Measurements from ENCODE around the gene MARCHF9. TPM values are rescaled to one million over a fixed set of nuclear protein-coding genes. Genes with fewer than 3 reads are reported as not detected.

Gene MARCHF9
- total and polyA plus RNA-seq, 2 experiments from 2014 or later: 0.18 to 0.97 TPM

GRCh38 chr12:57797933-57798332 lies 43.0 kb downstream of the MARCHF9 start:
- Histone ChIP-seq H3K4me1 (ENCODE audit: insufficient read depth) (peaks cover 23% of the 10 kb centered on the region), H3K36me3 (ENCODE audit: low read depth) (peaks cover 70% of the 10 kb centered on the region), H4K20me1 (ENCODE audit: insufficient read depth) (no peaks in the 10 kb centered on the region), H3K79me2 (ENCODE audit: insufficient read depth) (peaks cover 16% of the 10 kb centered on the region), H3F3A (ENCODE audit: insufficient read depth) (peaks cover 56% of the 10 kb centered on the region), H3K9ac (no peak overlapping the region), H3K4me2 (ENCODE audit: unreplicated experiment) (no peak overlapping the region), H3K9me3 (ENCODE audit: low read depth) (no peaks in the 10 kb centered on the region), H3K27ac (no peak overlapping the region), H3K9me2 (ENCODE audit: insufficient read depth) (no peaks in the 10 kb centered on the region), H2AFZ (no peak overlapping the region), H3K4me3 (no peak overlapping the region), H3K27me3 (replicated peaks; ENCODE audit: insufficient read depth) (no peaks in the 10 kb centered on the region)
- DNase-seq: no peak
- TF ChIP-seq EZH2 (IDR thresholded peaks at IDR 0.05; ENCODE audit: insufficient read depth, poor library complexity, severe bottlenecking) (no peak), EZH2phosphoT487 (IDR thresholded peaks at IDR 0.05; ENCODE audit: insufficient read depth, low read depth) (no peak)
- in situ Hi-C loops (cut with MboI): no loop called here
- WGBS, 2 experiments (ENCODE audit: low coverage in 1 of 2, low lambda C conversion rate in 2 of 2, missing lambda C conversion rate in 2 of 2): 100% methylated on average over 1 of the region's 1 CpG

DNA sequence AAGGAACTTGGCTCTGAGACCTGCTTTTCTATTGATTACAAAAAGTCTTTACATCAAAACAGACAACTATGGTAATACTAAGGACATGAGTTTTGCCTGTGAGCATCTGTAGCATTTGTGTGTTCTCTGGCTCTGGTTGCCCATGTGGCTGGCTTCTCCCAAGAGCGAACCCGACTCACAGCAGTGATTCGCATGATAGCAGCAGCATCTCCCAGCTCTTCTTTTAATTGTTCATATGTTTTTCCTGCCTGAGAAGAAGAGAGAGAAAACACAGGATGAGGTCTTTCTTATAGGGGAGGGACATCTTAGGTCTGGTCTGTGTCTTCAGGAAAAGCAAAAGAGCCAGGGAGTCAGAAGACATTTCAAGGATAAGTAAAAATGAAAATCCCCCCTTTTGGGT lies 46.1 kb downstream of the MARCHF9 start:
- Histone ChIP-seq H3K27ac (no peak overlapping the region), H4K20me1 (ENCODE audit: insufficient read depth) (no peaks in the 10 kb centered on the region), H3K4me1 (ENCODE audit: insufficient read depth) (no peaks in the 10 kb centered on the region; the same call in 1 of the 2 replicates), H3K9ac (no peak overlapping the region), H3K4me2 (ENCODE audit: unreplicated experiment) (no peak overlapping the region), H2AFZ (no peak overlapping the region), H3K36me3 (ENCODE audit: low read depth) (peaks cover 61% of the 10 kb centered on the region), H3F3A (ENCODE audit: insufficient read depth) (peaks cover 40% of the 10 kb centered on the region), H3K9me2 (ENCODE audit: insufficient read depth) (no peaks in the 10 kb centered on the region), H3K79me2 (ENCODE audit: insufficient read depth) (peaks cover 9% of the 10 kb centered on the region), H3K4me3 (no peak overlapping the region), H3K9me3 (ENCODE audit: low read depth) (no peaks in the 10 kb centered on the region), H3K27me3 (replicated peaks; ENCODE audit: insufficient read depth) (no peaks in the 10 kb centered on the region)
- 97 to 100% methylated on average over 3 of the region's 3 CpGs for WGBS, 2 experiments (ENCODE audit: low coverage in 1 of 2, low lambda C conversion rate in 2 of 2, missing lambda C conversion rate in 2 of 2)
- in situ Hi-C loops (cut with MboI): no loop called here
- DNase-seq: peak; percentile 12
- TF ChIP-seq EZH2 (IDR thresholded peaks at IDR 0.05; ENCODE audit: insufficient read depth, poor library complexity, severe bottlenecking) (no peak), EZH2phosphoT487 (IDR thresholded peaks at IDR 0.05; ENCODE audit: insufficient read depth, low read depth) (no peak)

GRCh38 chr12:57802607-57803006 lies 47.7 kb downstream of the MARCHF9 start:
- H4K20me1 ChIP-seq (ENCODE audit: insufficient read depth): no peaks in the 10 kb centered on the region
- TF ChIP-seq EZH2 (IDR thresholded peaks at IDR 0.05; ENCODE audit: insufficient read depth, poor library complexity, severe bottlenecking): no peak
- TF ChIP-seq EZH2phosphoT487 (IDR thresholded peaks at IDR 0.05; ENCODE audit: insufficient read depth, low read depth): no peak
- no peak overlapping the region for H2AFZ ChIP-seq
- H3K79me2 ChIP-seq (ENCODE audit: insufficient read depth): no peaks in the 10 kb centered on the region
- H3K4me1 ChIP-seq (ENCODE audit: insufficient read depth): no peaks in the 10 kb centered on the region
- no peaks in the 10 kb centered on the region for H3K9me3 ChIP-seq (ENCODE audit: low read depth)
- H3K36me3 ChIP-seq (ENCODE audit: low read depth): peaks cover 44% of the 10 kb centered on the region
- DNase-seq: no peak
- no peak overlapping the region for H3K27ac ChIP-seq
- 69 to 78% methylated on average over 1 of the region's 1 CpG for WGBS, 2 experiments (ENCODE audit: low coverage in 1 of 2, low lambda C conversion rate in 2 of 2, missing lambda C conversion rate in 2 of 2)
- in situ Hi-C loops (cut with MboI): no loop called here
- H3K9ac ChIP-seq: no peak overlapping the region
- no peaks in the 10 kb centered on the region for H3K9me2 ChIP-seq (ENCODE audit: insufficient read depth)
- H3K4me3 ChIP-seq: no peak overlapping the region
- H3K27me3 ChIP-seq (replicated peaks; ENCODE audit: insufficient read depth): no peaks in the 10 kb centered on the region
- no peak overlapping the region for H3K4me2 ChIP-seq (ENCODE audit: unreplicated experiment)
- peaks cover 31% of the 10 kb centered on the region for H3F3A ChIP-seq (ENCODE audit: insufficient read depth)

GRCh38 chr12:57803319-57803893 lies 48.5 kb downstream of the MARCHF9 start:
- no peaks in the 10 kb centered on the region for H3K27me3 ChIP-seq (replicated peaks; ENCODE audit: insufficient read depth)
- H3K4me3 ChIP-seq: no peak overlapping the region
- H3F3A ChIP-seq (ENCODE audit: insufficient read depth): peaks cover 26% of the 10 kb centered on the region
- no peaks in the 10 kb centered on the region for H3K9me2 ChIP-seq (ENCODE audit: insufficient read depth)
- TF ChIP-seq EZH2 (IDR thresholded peaks at IDR 0.05; ENCODE audit: insufficient read depth, poor library complexity, severe bottlenecking): no peak
- no peak for TF ChIP-seq EZH2phosphoT487 (IDR thresholded peaks at IDR 0.05; ENCODE audit: insufficient read depth, low read depth)
- 29 to 39% methylated on average over 9 of the region's 9 CpGs for WGBS, 2 experiments (ENCODE audit: low coverage in 1 of 2, low lambda C conversion rate in 2 of 2, missing lambda C conversion rate in 2 of 2)
- H3K27ac ChIP-seq: no peak overlapping the region
- no peaks in the 10 kb centered on the region for H3K9me3 ChIP-seq (ENCODE audit: low read depth)
- no peak overlapping the region for H3K4me2 ChIP-seq (ENCODE audit: unreplicated experiment)
- H3K9ac ChIP-seq: 0 out of 2 replicates have a peak overlapping the region, but pooled peaks have one; percentile 6
- peak; percentile 72 for DNase-seq
- no peak overlapping the region for H2AFZ ChIP-seq
- H3K4me1 ChIP-seq (ENCODE audit: insufficient read depth): no peaks in the 10 kb centered on the region
- in situ Hi-C loops (cut with MboI): no loop called here
- peaks cover 38% of the 10 kb centered on the region for H3K36me3 ChIP-seq (ENCODE audit: low read depth)
- H3K79me2 ChIP-seq (ENCODE audit: insufficient read depth): no peaks in the 10 kb centered on the region
- no peaks in the 10 kb centered on the region for H4K20me1 ChIP-seq (ENCODE audit: insufficient read depth)
